NK-92 (cell line): Measurements from ENCODE around the gene NDUFB1.

Experiments
- DNase-seq: peaks from one replicate; lab custom pipeline; 2025; ENCODE audit not compliant: unreplicated experiment; lab: John Stamatoyannopoulos, UW

NDUFB1 gene

GRCh38 chr14:92121670-92122350, at the start of gene NDUFB1, which contains the start of gene CPSF2:
Gene NDUFB1 (minus strand): TSS chr14:92121706. CDS start chr14:92117637, 4,069 bp downstream.
Gene CPSF2 (plus strand): TSS chr14:92121969. CDS start chr14:92130985, 9,016 bp downstream.
- no peak for DNase-seq

- DNase-seq: no peak
Measured at GRCh38 chr14:92164958-92165357, 43.5 kb upstream of the NDUFB1 start.

GRCh38 chr14:92161521-92161920, 40.0 kb upstream of the NDUFB1 start:
- no peak for DNase-seq

GRCh38 chr14:92160619-92161018, 39.1 kb upstream of the NDUFB1 start:
- DNase-seq: no peak

- DNase-seq: no peak
Measured at GRCh38 chr14:92154283-92154942, 32.9 kb upstream of the NDUFB1 start.

- DNase-seq: no peak
Measured at GRCh38 chr14:92153581-92153980, 32.1 kb upstream of the NDUFB1 start.

GRCh38 chr14:92144708-92145107, 23.2 kb upstream of the NDUFB1 start:
- DNase-seq: no peak

GRCh38 chr14:92143962-92144361, 22.5 kb upstream of the NDUFB1 start:
- DNase-seq: no peak

- no peak for DNase-seq
Measured at GRCh38 chr14:92143309-92143708, 21.8 kb upstream of the NDUFB1 start.

GRCh38 chr14:92135269-92135668, 13.8 kb upstream of the NDUFB1 start:
- DNase-seq: no peak

GRCh38 chr14:92134456-92134855, 12.9 kb upstream of the NDUFB1 start:
- DNase-seq: no peak

- no peak for DNase-seq
Measured at GRCh38 chr14:92122761-92123160, 1.3 kb upstream of the NDUFB1 start.

GRCh38 chr14:92122351-92122677, 808 bp upstream of the NDUFB1 start:
- DNase-seq: no peak

- DNase-seq: no peak
Measured at GRCh38 chr14:92121207-92121669, 268 bp downstream of the NDUFB1 start.

- no peak for DNase-seq
Measured at GRCh38 chr14:92109490-92109889, 12.0 kb downstream of the NDUFB1 start.

GRCh38 chr14:92108345-92109254, 12.9 kb downstream of the NDUFB1 start:
- DNase-seq: no peak

- peak; percentile 74 for DNase-seq
Measured at GRCh38 chr14:92106143-92106926, 15.2 kb downstream of the NDUFB1 start, which contains the start of gene ATXN3. Gene ATXN3 (minus strand): TSS chr14:92106582. CDS start chr14:92106552, 30 bp downstream.

GRCh38 chr14:92105893-92106142, 15.7 kb downstream of the NDUFB1 start:
- no peak for DNase-seq

GRCh38 chr14:92105073-92105892, 16.2 kb downstream of the NDUFB1 start:
- no peak for DNase-seq

- no peak for DNase-seq
Measured at GRCh38 chr14:92103363-92103989, 18.0 kb downstream of the NDUFB1 start.
